Measurements from ENCODE around the gene TRAPPC14. TPM values are rescaled to one million over a fixed set of nuclear protein-coding genes. Genes with fewer than 3 reads are reported as not detected.

The TRAPPC14 gene
- total and polyA plus RNA-seq, 9 of the 15 experiments (the other 6 are each of a cell fraction or from before 2014, with no cell fraction given) = 0.42 to 45.9 (median 18.2) TPM

DNA sequence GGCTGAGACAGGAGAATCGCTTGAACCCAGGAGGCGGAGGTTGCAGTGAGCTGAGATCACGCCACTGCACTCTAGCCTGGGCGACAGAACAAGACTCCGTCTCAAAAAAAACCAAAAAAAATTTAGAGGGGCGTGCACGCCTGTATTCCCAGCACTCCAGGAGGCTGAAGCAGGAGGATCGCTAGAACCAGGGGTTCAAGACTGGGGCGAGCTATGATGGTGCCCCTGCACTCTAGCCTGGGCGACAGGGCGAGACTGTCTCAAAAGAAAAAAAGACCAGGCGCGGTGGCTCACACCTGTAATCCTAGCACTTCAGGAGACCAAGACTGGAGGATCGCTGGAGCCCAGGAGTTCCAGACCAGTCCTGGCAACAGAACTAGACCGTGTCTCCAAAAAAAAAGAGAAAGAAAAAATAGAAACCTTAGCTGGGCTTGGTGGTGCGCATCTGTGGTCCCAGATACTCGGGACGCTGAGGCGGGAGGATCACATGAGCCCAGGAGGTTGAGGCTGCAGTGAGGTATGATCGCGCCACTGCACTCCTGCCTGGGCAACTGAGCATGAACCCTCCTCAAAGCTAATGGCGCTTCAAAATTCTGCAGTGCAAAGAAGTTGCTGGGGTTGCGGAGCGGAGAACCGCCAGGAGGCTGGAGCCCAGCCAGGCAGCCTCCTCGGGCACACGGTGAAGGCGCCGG, 32.1 kb downstream of the TRAPPC14 start (continued):
- TF ChIP-seq NBN (IDR thresholded peaks at IDR 0.05; ENCODE audit: low read depth) (no peak; the same call in 1 of the 2 replicates), CTCF (IDR thresholded peaks at IDR 0.05 in 2 of 3, conservative IDR thresholded peaks at IDR 0.05 in 1 of 3; ENCODE audit: insufficient read depth in 2 of 3, low read depth in 1 of 3, low read length in 3 of 3) (no peak), NCOA6 (IDR thresholded peaks at IDR 0.05) (no peak), ZNF324 (CRISPR knock-in tag; IDR thresholded peaks at IDR 0.05) (no peak), SMARCA4 (IDR thresholded peaks at IDR 0.05) (no peak), E2F5 (CRISPR knock-in tag; IDR thresholded peaks at IDR 0.05) (no peak), MTA1 (IDR thresholded peaks at IDR 0.05; ENCODE audit: borderline replicate concordance) (no peak), SETDB1 (IDR thresholded peaks at IDR 0.05; ENCODE audit: low read length) (no peak), ZNF518B (CRISPR knock-in tag; IDR thresholded peaks at IDR 0.05) (no peak), ESRRA (IDR thresholded peaks at IDR 0.05; ENCODE audit: borderline replicate concordance, low read depth) (no peak), ZFP30 (CRISPR knock-in tag; IDR thresholded peaks at IDR 0.05; ENCODE audit: borderline replicate concordance) (no peak), MTF1 (CRISPR knock-in tag; IDR thresholded peaks at IDR 0.05; ENCODE audit: borderline replicate concordance) (no peak), NRF1 (conservative IDR thresholded peaks at IDR 0.05 in 1 of 2, IDR thresholded peaks at IDR 0.05 in 1 of 2) (no peak; a peak in 3 of 4 replicates), ZMIZ1 (IDR thresholded peaks at IDR 0.05; ENCODE audit: low read depth in 2 of 2, low read length in 2 of 2) (no peak), HMG20B (CRISPR knock-in tag; IDR thresholded peaks at IDR 0.05) (no peak), LCOR (CRISPR knock-in tag; IDR thresholded peaks at IDR 0.05) (no peak), JUN (IDR thresholded peaks at IDR 0.05; ENCODE audit: borderline replicate concordance, low read depth, low read length) (no peak), JUN (CRISPR knock-in tag; IDR thresholded peaks at IDR 0.05; ENCODE audit: borderline replicate concordance) (no peak), ZNF785 (CRISPR knock-in tag; IDR thresholded peaks at IDR 0.05) (no peak), KAT8 (IDR thresholded peaks at IDR 0.05; ENCODE audit: low read depth) (no peak)
